GM12864 (cell line): ENCODE results near the gene COL25A1.
"Not testable (repeated sequence)": the region's sequence is repeated elsewhere in the genome, so short reads cannot be mapped to it uniquely, and the experiment has no call there.

ENCODE experiments used
- DNase-seq: peaks from one replicate; pipeline ENCODE4 v3.0.0-alpha.2; 2011; ENCODE audit warnings: low read depth
- H3K4me3 ChIP-seq: 2 replicates; pipeline ENCODE4 v1.5.1; 2011; ENCODE audit warnings: mild to moderate bottlenecking, low read depth, low read length, control low read depth
- TF ChIP-seq, protein P1 (sequence below): IDR thresholded peaks from 2 replicates; pipeline ENCODE4 v1.5.1; 2011; ENCODE audit warnings: low read depth, mild to moderate bottlenecking, moderate library complexity, low read length, control low read depth, inconsistent platforms; ENCODE audit errors: missing control alignments

Gene COL25A1

DNA sequence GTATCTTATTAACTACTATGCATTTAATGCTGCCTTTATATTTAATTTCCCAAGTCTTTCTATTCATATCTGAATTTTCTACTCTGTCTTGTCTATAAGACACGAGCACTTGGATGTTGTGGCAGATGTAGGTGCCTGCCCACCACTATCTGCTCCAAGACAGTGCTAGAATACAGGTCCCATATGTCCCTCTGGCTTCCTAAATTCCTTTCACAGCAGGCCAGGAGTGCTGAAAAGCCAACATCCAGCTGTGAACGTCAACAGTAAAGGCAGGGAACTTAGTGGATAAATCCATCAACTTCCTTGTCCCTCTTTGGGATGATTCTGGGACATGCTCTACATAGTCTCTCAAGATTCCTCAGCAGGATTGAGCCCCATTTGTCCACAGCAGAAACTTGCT is 294.5 kb downstream of the COL25A1 start:
- TF ChIP-seq, protein P1, sequence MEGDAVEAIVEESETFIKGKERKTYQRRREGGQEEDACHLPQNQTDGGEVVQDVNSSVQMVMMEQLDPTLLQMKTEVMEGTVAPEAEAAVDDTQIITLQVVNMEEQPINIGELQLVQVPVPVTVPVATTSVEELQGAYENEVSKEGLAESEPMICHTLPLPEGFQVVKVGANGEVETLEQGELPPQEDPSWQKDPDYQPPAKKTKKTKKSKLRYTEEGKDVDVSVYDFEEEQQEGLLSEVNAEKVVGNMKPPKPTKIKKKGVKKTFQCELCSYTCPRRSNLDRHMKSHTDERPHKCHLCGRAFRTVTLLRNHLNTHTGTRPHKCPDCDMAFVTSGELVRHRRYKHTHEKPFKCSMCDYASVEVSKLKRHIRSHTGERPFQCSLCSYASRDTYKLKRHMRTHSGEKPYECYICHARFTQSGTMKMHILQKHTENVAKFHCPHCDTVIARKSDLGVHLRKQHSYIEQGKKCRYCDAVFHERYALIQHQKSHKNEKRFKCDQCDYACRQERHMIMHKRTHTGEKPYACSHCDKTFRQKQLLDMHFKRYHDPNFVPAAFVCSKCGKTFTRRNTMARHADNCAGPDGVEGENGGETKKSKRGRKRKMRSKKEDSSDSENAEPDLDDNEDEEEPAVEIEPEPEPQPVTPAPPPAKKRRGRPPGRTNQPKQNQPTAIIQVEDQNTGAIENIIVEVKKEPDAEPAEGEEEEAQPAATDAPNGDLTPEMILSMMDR: no peak
- H3K4me3 ChIP-seq: no peak overlapping the region
- DNase-seq: no peak

DNA sequence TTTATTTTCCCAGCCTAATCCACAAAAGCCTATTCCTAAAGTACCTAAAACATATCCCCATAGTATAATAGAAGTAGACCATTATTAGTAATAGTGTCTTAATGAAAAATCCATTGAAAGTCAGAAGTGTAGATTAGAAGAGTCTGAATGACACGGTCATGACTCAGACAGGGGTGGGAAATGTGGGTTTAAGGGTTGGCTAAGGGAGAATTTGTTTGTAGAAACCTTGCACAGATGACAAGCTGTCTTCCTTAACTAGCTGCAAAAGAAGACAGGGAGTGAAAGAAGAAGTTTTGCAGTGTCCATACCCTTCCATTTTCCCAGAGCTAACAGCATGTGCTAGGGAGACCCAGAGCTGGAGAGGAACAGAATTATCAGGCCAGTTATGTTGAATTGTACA is 296.9 kb downstream of the COL25A1 start:
- no peak for DNase-seq
- TF ChIP-seq, protein P1: no peak
- H3K4me3 ChIP-seq: no peak overlapping the region

DNA sequence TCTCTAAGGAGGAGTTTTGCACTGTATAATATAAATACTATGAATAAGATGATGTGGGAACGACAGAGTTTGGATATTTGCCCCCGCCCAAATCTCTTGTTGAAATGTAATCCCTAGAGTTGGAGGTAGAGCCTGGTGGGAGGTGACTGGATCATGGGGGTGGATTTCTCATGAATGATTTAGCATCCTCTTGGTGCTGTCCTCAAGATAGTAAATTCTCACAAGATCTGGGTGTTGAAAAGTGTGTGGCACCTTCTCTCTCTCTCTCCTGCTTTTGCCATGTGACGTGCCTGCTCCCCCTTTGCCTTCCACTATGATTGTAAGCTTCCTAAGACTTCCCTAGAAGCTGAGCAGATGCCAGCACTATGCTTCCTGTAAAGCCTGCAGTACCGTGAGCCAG is 298.0 kb downstream of the COL25A1 start:
- no peak for DNase-seq
- H3K4me3 ChIP-seq: no peak overlapping the region
- TF ChIP-seq, protein P1: no peak

DNA sequence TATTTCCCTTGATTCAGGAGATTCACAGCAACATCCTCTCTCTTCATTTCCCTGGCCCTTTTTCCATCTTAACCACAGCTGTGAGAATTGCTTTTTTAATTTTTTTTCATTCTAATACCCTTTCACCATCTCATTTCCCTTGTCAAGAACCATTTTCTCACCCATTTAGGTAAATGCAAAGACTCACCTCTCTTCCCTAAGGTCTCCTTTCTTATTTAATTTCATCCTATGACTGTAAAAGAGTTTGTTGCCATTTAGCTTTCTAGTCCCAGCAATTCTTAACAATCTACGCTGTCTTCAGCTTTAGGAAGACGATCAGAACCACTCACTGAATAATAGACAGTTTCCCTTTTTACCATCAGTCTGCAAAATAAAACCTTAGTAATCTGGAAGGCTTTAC is 298.5 kb downstream of the COL25A1 start:
- no peak for DNase-seq
- H3K4me3 ChIP-seq: no peak overlapping the region
- TF ChIP-seq, protein P1: no peak

DNA sequence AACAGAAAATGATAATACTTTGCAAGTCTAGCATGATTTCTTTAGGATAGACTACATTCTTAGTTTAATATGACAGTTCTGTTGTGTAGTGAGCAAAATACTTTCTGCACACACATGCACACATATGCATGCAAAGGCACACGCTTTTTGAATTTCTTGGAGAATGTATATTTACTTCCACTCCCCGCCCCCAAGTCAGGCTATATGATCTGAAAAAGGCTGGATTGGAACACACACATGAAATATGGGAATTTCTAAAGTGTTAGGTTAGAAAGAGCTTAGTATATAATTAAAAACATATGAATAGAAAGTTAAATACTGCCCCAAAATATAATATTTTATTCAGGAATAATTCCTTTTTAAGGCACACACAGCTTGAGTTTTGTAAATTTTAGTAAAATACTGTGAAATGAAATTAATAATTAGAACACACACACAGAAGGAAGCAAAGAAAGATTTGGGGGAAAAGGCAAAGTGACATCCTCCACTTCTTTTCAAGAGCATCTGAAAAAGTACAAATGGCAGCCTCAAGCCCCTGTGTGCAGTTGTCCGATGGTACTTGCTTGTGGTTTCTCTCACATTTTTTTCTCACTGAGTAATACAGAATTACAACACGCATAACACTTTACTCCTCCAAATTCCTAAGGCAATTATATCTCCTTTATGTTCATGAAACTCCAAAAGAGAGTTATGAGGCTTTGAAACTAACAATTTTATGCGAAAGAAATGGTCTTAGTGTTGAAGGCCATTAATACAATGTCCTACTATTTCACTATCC is 310.7 kb downstream of the COL25A1 start:
- no peak for DNase-seq
- TF ChIP-seq, protein P1: no peak
- H3K4me3 ChIP-seq: no peak overlapping the region

DNA sequence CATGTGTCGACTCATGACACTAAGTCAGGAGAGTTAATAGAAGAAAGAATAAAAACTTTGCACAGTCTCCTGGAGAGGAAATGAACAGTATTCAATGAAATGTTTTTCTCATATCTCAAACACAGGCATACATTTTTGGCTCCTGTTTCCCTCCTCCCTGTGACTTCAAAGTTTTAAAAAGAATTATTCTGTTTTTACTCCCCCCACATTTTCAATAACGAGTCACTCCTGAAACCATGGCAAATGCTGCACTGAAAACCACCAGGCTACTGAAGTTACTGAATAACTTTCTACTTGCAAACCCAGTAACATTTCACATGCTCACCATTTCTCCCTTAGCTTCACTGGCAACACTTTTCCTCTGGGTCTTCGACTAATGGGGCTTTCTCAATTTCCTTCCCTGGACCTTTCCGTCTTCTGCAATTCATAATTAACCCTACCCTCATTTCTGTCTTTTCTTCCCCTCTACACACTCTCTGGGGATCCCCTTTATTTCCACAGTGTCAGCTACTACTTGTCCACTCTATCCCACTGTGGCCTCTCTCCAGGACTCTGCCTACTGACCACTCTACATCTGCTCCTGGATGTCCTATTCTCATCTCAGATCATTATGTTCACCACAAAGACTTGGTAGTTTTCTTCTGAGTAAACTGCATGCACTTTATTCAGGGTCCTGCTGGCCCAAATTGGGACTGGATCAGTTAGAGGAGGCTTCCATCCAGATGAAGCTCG is 313.8 kb downstream of the COL25A1 start:
- DNase-seq: no peak

DNA sequence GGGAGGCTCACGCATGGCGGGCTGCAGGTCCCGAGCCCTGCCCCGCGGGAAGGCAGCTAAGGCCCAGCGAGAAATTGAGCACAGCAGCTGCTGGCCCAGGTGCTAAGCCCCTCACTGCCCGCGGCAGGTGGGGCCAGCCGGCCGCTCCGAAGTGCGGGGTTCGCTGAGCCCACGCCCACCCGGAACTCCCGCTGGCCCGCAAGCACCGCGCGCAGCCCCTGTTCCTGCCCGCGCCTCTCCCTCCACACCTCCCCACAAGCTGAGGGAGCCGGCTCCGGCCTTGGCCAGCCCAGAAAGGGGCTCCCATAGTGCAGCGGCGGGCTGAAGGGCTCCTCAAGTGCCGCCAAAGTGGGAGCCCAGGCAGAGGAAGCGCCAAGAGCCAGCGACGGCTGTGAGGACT is 318.0 kb downstream of the COL25A1 start:
- DNase-seq, H3K4me3 ChIP-seq: not testable (repeated sequence)

More for the DNA sequence above, 313.8 kb downstream of the COL25A1 start:
- TF ChIP-seq, protein P1: no peak
- H3K4me3 ChIP-seq: no peak overlapping the region
